ENCODE measurements around the gene UBR3.
A peak's percentile ranks its signal among the peaks of the same experiment; 100 is the strongest.
"Not testable (repeated sequence)": the region's sequence is repeated elsewhere in the genome, so short reads cannot be mapped to it uniquely, and the experiment has no call there.

UBR3 gene

GRCh38 chr2:169900686-169901085 lies 73.4 kb downstream of the UBR3 start:
- in situ Hi-C loops (cut with MboI; ENCODE audit: low sequenced_read_pairs) = no loop called here
- no peak for DNase-seq (ENCODE audit: low spot score in 2 of 2)

GRCh38 chr2:169906731-169907130 lies 79.5 kb downstream of the UBR3 start:
- Histone ChIP-seq H3K4me1 (peaks cover 12% of the 10 kb centered on the region), H3K27me3 (ENCODE audit: low read depth) (no peaks in the 10 kb centered on the region), H3K4me3 (no peak overlapping the region), H3K36me3 (replicated peaks) (no peaks in the 10 kb centered on the region), H3K9me3 (no peaks in the 10 kb centered on the region)
- in situ Hi-C loops (cut with MboI; ENCODE audit: low sequenced_read_pairs) = no loop called here
- peak in 1 of 2 experiments; percentile 84 for DNase-seq (ENCODE audit: low spot score in 2 of 2)

More at GRCh38 chr2:169900686-169901085, 73.4 kb downstream of the UBR3 start:
- Histone ChIP-seq H3K4me1 (no peaks in the 10 kb centered on the region; the same call in 1 of the 2 replicates), H3K36me3 (replicated peaks) (no peaks in the 10 kb centered on the region), H3K4me3 (no peak overlapping the region), H3K27me3 (ENCODE audit: low read depth) (no peaks in the 10 kb centered on the region), H3K9me3 (no peaks in the 10 kb centered on the region)

GRCh38 chr2:169909376-169909775 lies 82.1 kb downstream of the UBR3 start:
- Histone ChIP-seq H3K9me3 (no peaks in the 10 kb centered on the region), H3K4me3 (no peak overlapping the region), H3K27me3 (ENCODE audit: low read depth) (no peaks in the 10 kb centered on the region), H3K4me1 (peaks cover 12% of the 10 kb centered on the region), H3K36me3 (replicated peaks) (no peaks in the 10 kb centered on the region)
- in situ Hi-C loops (cut with MboI; ENCODE audit: low sequenced_read_pairs) = no loop called here
- no peak for DNase-seq (ENCODE audit: low spot score in 2 of 2)

GRCh38 chr2:169910109-169910799 lies 83.0 kb downstream of the UBR3 start:
- Histone ChIP-seq H3K36me3 (replicated peaks) (no peaks in the 10 kb centered on the region), H3K4me1 (peaks cover 12% of the 10 kb centered on the region), H3K27me3 (ENCODE audit: low read depth) (no peaks in the 10 kb centered on the region), H3K4me3 (no peak overlapping the region), H3K9me3 (no peaks in the 10 kb centered on the region)
- in situ Hi-C loops (cut with MboI; ENCODE audit: low sequenced_read_pairs) = no loop called here
- no peak for DNase-seq (ENCODE audit: low spot score in 2 of 2)

GRCh38 chr2:169911119-169911518 lies 83.9 kb downstream of the UBR3 start:
- in situ Hi-C loops (cut with MboI; ENCODE audit: low sequenced_read_pairs) = no loop called here
- H3K4me1 ChIP-seq = peaks cover 11% of the 10 kb centered on the region
- no peaks in the 10 kb centered on the region for H3K9me3 ChIP-seq
- 0 out of 2 replicates have a peak, but pooled peaks cover 2% of the 10 kb centered on the region for H3K36me3 ChIP-seq (replicated peaks)
- no peak overlapping the region for H3K4me3 ChIP-seq
- DNase-seq (ENCODE audit: low spot score in 2 of 2) = no peak
- no peaks in the 10 kb centered on the region for H3K27me3 ChIP-seq (ENCODE audit: low read depth)

- H3K4me1 ChIP-seq = no peaks in the 10 kb centered on the region
- peaks cover 10% of the 10 kb centered on the region; the same call in 1 of the 2 replicates for H3K36me3 ChIP-seq (replicated peaks)
- no peak for DNase-seq (ENCODE audit: low spot score in 2 of 2)
- H3K9me3 ChIP-seq = no peaks in the 10 kb centered on the region
- no peak overlapping the region for H3K4me3 ChIP-seq
- H3K27me3 ChIP-seq (ENCODE audit: low read depth) = no peaks in the 10 kb centered on the region
- in situ Hi-C loops (cut with MboI; ENCODE audit: low sequenced_read_pairs) = no loop called here
These were observed 89.4 kb downstream of the UBR3 start for GRCh38 chr2:169916623-169917022.

GRCh38 chr2:169923977-169924376 lies 96.7 kb downstream of the UBR3 start:
- Histone ChIP-seq H3K27me3 (ENCODE audit: low read depth) (no peaks in the 10 kb centered on the region), H3K4me3 (no peak overlapping the region), H3K9me3 (no peaks in the 10 kb centered on the region), H3K4me1 (peaks cover 11% of the 10 kb centered on the region), H3K36me3 (replicated peaks) (no peaks in the 10 kb centered on the region)
- no peak for DNase-seq (ENCODE audit: low spot score in 2 of 2)
- in situ Hi-C loops (cut with MboI; ENCODE audit: low sequenced_read_pairs) = loop anchor here (10.0 kb wide), 1 partner anchor 99 kb away; the partner anchor contains the start of genes METTL5 and UBR3

- no peaks in the 10 kb centered on the region for H3K36me3 ChIP-seq (replicated peaks)
- no peaks in the 10 kb centered on the region for H3K27me3 ChIP-seq (ENCODE audit: low read depth)
- H3K9me3 ChIP-seq = no peaks in the 10 kb centered on the region
- peaks cover 11% of the 10 kb centered on the region for H3K4me1 ChIP-seq
- in situ Hi-C loops (cut with MboI; ENCODE audit: low sequenced_read_pairs) = loop anchor here (10.0 to 25.0 kb wide), 2 partner anchors 101 to 886 kb away; partner anchors contain the start of genes GAD1, METTL5 and UBR3
- H3K4me3 ChIP-seq = no peak overlapping the region
- no peak for DNase-seq (ENCODE audit: low spot score in 2 of 2)
These were observed 98.7 kb downstream of the UBR3 start for GRCh38 chr2:169925968-169926367.

GRCh38 chr2:169928463-169928864 lies 101.2 kb downstream of the UBR3 start:
- Histone ChIP-seq H3K4me1 (no peaks in the 10 kb centered on the region), H3K4me3 (no peak overlapping the region), H3K9me3 (no peaks in the 10 kb centered on the region), H3K27me3 (ENCODE audit: low read depth) (no peaks in the 10 kb centered on the region), H3K36me3 (replicated peaks) (no peaks in the 10 kb centered on the region)
- peak in 1 of 2 experiments; percentile 47 for DNase-seq (ENCODE audit: low spot score in 2 of 2)
- in situ Hi-C loops (cut with MboI; ENCODE audit: low sequenced_read_pairs) = loop anchor here (10.0 to 25.0 kb wide), 2 partner anchors 104 to 884 kb away; partner anchors contain the start of genes GAD1, METTL5 and UBR3

GRCh38 chr2:169933124-169933711 lies 106.0 kb downstream of the UBR3 start:
- Histone ChIP-seq H3K27me3 (ENCODE audit: low read depth) (no peaks in the 10 kb centered on the region), H3K36me3 (replicated peaks) (peaks cover 4% of the 10 kb centered on the region; the same call in 1 of the 2 replicates), H3K4me3 (no peak overlapping the region), H3K9me3 (no peaks in the 10 kb centered on the region), H3K4me1 (no peaks in the 10 kb centered on the region)
- in situ Hi-C loops (cut with MboI; ENCODE audit: low sequenced_read_pairs) = loop anchor here (25.0 kb wide), 1 partner anchor 879 kb away; the partner anchor contains the start of gene GAD1
- DNase-seq (ENCODE audit: low spot score in 2 of 2) = peak in 1 of 2 experiments; percentile 65

- in situ Hi-C loops (cut with MboI; ENCODE audit: low sequenced_read_pairs) = loop anchor here (25.0 kb wide), 1 partner anchor 876 kb away; the partner anchor contains the start of gene GAD1
- H3K27me3 ChIP-seq (ENCODE audit: low read depth); H3K36me3 ChIP-seq (replicated peaks); DNase-seq (ENCODE audit: low spot score in 2 of 2); H3K9me3 ChIP-seq; H3K4me1 ChIP-seq; H3K4me3 ChIP-seq: not testable (repeated sequence)
These were observed 109.4 kb downstream of the UBR3 start for GRCh38 chr2:169936652-169937051.

GRCh38 chr2:169945515-169945914 lies 118.3 kb downstream of the UBR3 start:
- in situ Hi-C loops (cut with MboI; ENCODE audit: low sequenced_read_pairs) = loop anchor here (25.0 kb wide), 1 partner anchor 867 kb away; the partner anchor contains the start of gene GAD1

GRCh38 chr2:169946092-169946491 lies 118.8 kb downstream of the UBR3 start:
- no peaks in the 10 kb centered on the region; the same call in 1 of the 2 replicates for H3K4me1 ChIP-seq
- in situ Hi-C loops (cut with MboI; ENCODE audit: low sequenced_read_pairs) = loop anchor here (25.0 kb wide), 1 partner anchor 866 kb away; the partner anchor contains the start of gene GAD1
- H3K9me3 ChIP-seq = no peaks in the 10 kb centered on the region
- DNase-seq (ENCODE audit: low spot score in 2 of 2) = no peak
- H3K27me3 ChIP-seq (ENCODE audit: low read depth) = no peaks in the 10 kb centered on the region
- no peak overlapping the region for H3K4me3 ChIP-seq
- H3K36me3 ChIP-seq (replicated peaks) = peaks cover 17% of the 10 kb centered on the region

More at GRCh38 chr2:169945515-169945914, 118.3 kb downstream of the UBR3 start:
- Histone ChIP-seq H3K4me3 (no peak overlapping the region), H3K4me1 (no peaks in the 10 kb centered on the region; the same call in 1 of the 2 replicates), H3K27me3 (ENCODE audit: low read depth) (no peaks in the 10 kb centered on the region), H3K36me3 (replicated peaks) (peaks cover 17% of the 10 kb centered on the region), H3K9me3 (no peaks in the 10 kb centered on the region)
- DNase-seq (ENCODE audit: low spot score in 2 of 2) = no peak

GRCh38 chr2:169946546-169946945 lies 119.3 kb downstream of the UBR3 start:
- in situ Hi-C loops (cut with MboI; ENCODE audit: low sequenced_read_pairs) = loop anchor here (25.0 kb wide), 1 partner anchor 866 kb away; the partner anchor contains the start of gene GAD1
- Histone ChIP-seq H3K36me3 (replicated peaks) (peaks cover 17% of the 10 kb centered on the region), H3K4me3 (no peak overlapping the region), H3K27me3 (ENCODE audit: low read depth) (no peaks in the 10 kb centered on the region), H3K9me3 (no peaks in the 10 kb centered on the region), H3K4me1 (no peaks in the 10 kb centered on the region; the same call in 1 of the 2 replicates)
- no peak for DNase-seq (ENCODE audit: low spot score in 2 of 2)

Data from HAP-1 (cell line).